HepG2 (cell line): ENCODE results near the gene FIBCD1. TPM values are rescaled to one million over a fixed set of nuclear protein-coding genes. Genes with fewer than 3 reads are reported as not detected.

ENCODE experiments used
- ATAC-seq: fragments of 200-7000 bp; cut with Tn5 transposase; 3 replicates; pipeline ENCODE4 v1.9.1; 2020; ENCODE audit warnings: mild to moderate bottlenecking, moderate library complexity
- BruUV-seq: library from RNA; stranded (reverse); fragments of 400-500 nt; replicated peaks from 2 replicates; lab custom pipeline; 2021; lab: Mats Ljungman, UMichigan
- CTCF ChIA-PET: fragments of 300-600 bp; formaldehyde crosslinking; extraction: SDS; loops from one replicate; lab custom pipeline; 2021; ENCODE audit warnings: low total read pairs, inconsistent platforms, low intra/inter-chr PET ratio; lab: Yijun Ruan, JAX
- POLR2A ChIA-PET: fragments of 350-600 bp; sonication (Branson Sonifier 250); formaldehyde crosslinking; loops from one replicate; lab custom pipeline; 2020; ENCODE audit warnings: antibody characterized with exemption, inconsistent platforms; lab: Yijun Ruan, JAX
- DNase-seq: peaks from one replicate; pipeline ENCODE4 v3.0.0-alpha.2; 2015; ENCODE audit warnings: low spot score
- FAIRE-seq: peaks from 3 replicates; lab custom pipeline; 2011; peaks lifted over from hg19 to GRCh38; lab: Jason Lieb, UNC
- H2AFZ ChIP-seq: one replicate; pipeline ENCODE4 v1.6.1; 2011; ENCODE audit warnings: low read length, inconsistent platforms
- H3K27ac ChIP-seq: fragments of 300-600 bp; 3 replicates; pipeline ENCODE4 v1.8.0; 2011; ENCODE audit warnings: mixed run types, mild to moderate bottlenecking, mixed read lengths, low read length, inconsistent platforms; ENCODE audit not compliant: insufficient read depth; ENCODE audit errors: extremely low read length
- H3K27me3 ChIP-seq, 2 experiments: fragments of 200-600 bp in 1 of 2; 2 replicates in 1 of 2; 3 replicates in 1 of 2; pipeline versions ENCODE4 v1.6.0 to v1.8.0; 2011; ENCODE audit warnings: low read length in 2 of 2, mild to moderate bottlenecking in 2 of 2, moderate library complexity in 2 of 2, inconsistent platforms in 1 of 2; ENCODE audit not compliant: insufficient read depth in 2 of 2, control insufficient read depth in 1 of 2
- H3K36me3 ChIP-seq, 2 experiments: fragments of 200-600 bp in 1 of 2; replicated peaks in 1 of 2; 2 replicates in 1 of 2; 3 replicates in 1 of 2; pipeline versions ENCODE4 v1.5.1 to v1.8.0; 2011; ENCODE audit warnings: low read length in 2 of 2, inconsistent platforms in 1 of 2; ENCODE audit not compliant: insufficient read depth in 2 of 2, control insufficient read depth in 1 of 2
- H3K4me1 ChIP-seq: 2 replicates; pipeline ENCODE4 v1.5.1; 2012; ENCODE audit warnings: low read length, inconsistent platforms; ENCODE audit not compliant: insufficient read depth
- H3K4me2 ChIP-seq: 2 replicates; pipeline ENCODE4 v1.6.0; 2011; ENCODE audit warnings: low read depth, low read length, inconsistent platforms
- H3K4me3 ChIP-seq, 3 experiments: fragments of 200-600 bp in 1 of 3; sonication (generic), shearing (Covaris generic) in 1 of 3; replicated peaks in 1 of 3; 2 replicates each; pipeline ENCODE4 v1.5.1; 2011 to 2016; ENCODE audit warnings: low read length in 3 of 3, inconsistent platforms in 2 of 3, low read depth in 2 of 3, mild to moderate bottlenecking in 2 of 3, control low read depth in 1 of 3, mixed read lengths in 1 of 3; ENCODE audit not compliant: insufficient read depth in 1 of 3
- H3K79me2 ChIP-seq: one replicate; pipeline ENCODE4 v1.6.1; 2011; ENCODE audit warnings: low read length, inconsistent platforms; ENCODE audit not compliant: insufficient read depth
- H3K9ac ChIP-seq: 2 replicates; pipeline ENCODE4 v1.6.0; 2011; ENCODE audit warnings: mild to moderate bottlenecking, low read depth, low read length, inconsistent platforms; ENCODE audit not compliant: insufficient read depth
- H3K9me3 ChIP-seq: 2 replicates; pipeline ENCODE4 v1.5.1; 2012; ENCODE audit warnings: mild to moderate bottlenecking, low read length
- H4K20me1 ChIP-seq: 2 replicates; pipeline ENCODE4 v1.6.0; 2011; ENCODE audit warnings: inconsistent platforms, mild to moderate bottlenecking, low read length, moderate library complexity; ENCODE audit not compliant: insufficient read depth
- KDM6A ChIP-seq: IDR thresholded peaks from 2 replicates; pipeline ENCODE4 v1.6.1; 2016; ENCODE audit warnings: low read depth
- KLF13 ChIP-seq: sonication (generic); formaldehyde crosslinking; IDR thresholded peaks from 2 replicates; pipeline ENCODE4 v1.4.0; 2020; ENCODE audit warnings: mild to moderate bottlenecking, missing genetic modification reagents
- ZBTB42 ChIP-seq: sonication (generic); formaldehyde crosslinking; IDR thresholded peaks from 2 replicates; pipeline ENCODE4 v1.5.0; 2020; ENCODE audit warnings: mild to moderate bottlenecking, missing genetic modification reagents
- ZFP90 ChIP-seq: sonication (generic); formaldehyde crosslinking; IDR thresholded peaks from 2 replicates; pipeline ENCODE4 v1.8.0; 2022; ENCODE audit warnings: missing genetic modification reagents, mild to moderate bottlenecking, inconsistent platforms, borderline replicate concordance
- ZNF343 ChIP-seq: sonication (generic); formaldehyde crosslinking; IDR thresholded peaks from 2 replicates; pipeline ENCODE4 v1.4.0; 2020; ENCODE audit warnings: mild to moderate bottlenecking, missing genetic modification reagents
- ZNF570 ChIP-seq: sonication (generic); formaldehyde crosslinking; IDR thresholded peaks from 2 replicates; pipeline ENCODE4 v1.4.0; 2020; ENCODE audit warnings: mild to moderate bottlenecking, missing genetic modification reagents, borderline replicate concordance
- ZNF614 ChIP-seq: IDR thresholded peaks from 2 replicates; pipeline ENCODE4 v1.6.1; 2018; ENCODE audit warnings: missing biosample characterization, missing genetic modification reagents, inconsistent platforms, borderline replicate concordance
- ZNF629 ChIP-seq: sonication (generic); formaldehyde crosslinking; conservative IDR thresholded peaks from 2 replicates; pipeline ENCODE4 v1.5.0; 2020; ENCODE audit warnings: missing genetic modification reagents
- WGBS: methylation state at CpG from one replicate; pipeline ENCODE4 v1.1.6; 2017; ENCODE audit warnings: low lambda C conversion rate; 5-methylcytosine and 5-hydroxymethylcytosine counted together
- in situ Hi-C: cut with HindIII; loops from 2 replicates; pipeline ENCODE4 v1.10.0; 2017; ENCODE audit warnings: low pct_unique_long_range_greater_than_20kb; ENCODE audit not compliant: extremely low pct_ligation_motif_present
- intact Hi-C: fragments of 100-400 bp; cut with micrococcal nuclease; formaldehyde crosslinking; loops from one replicate; pipeline ENCODE4 v1.10.0; 2022; ENCODE audit not compliant: unreplicated experiment
- polyA plus RNA-seq, 8 experiments: library from polyadenylated mRNA; depleted of rRNA in 3 of 8; stranded (reverse) in 7 of 8; unstranded in 1 of 8; fragments of >200 nt; fragmentation: Illumina TruSeq in 4 of 8; extraction: Trizol in 4 of 8; gene quantifications; 2 replicates each; pipeline versions ENCODE4 v1.2.1 to v1.2.3, GENCODE V29; 2011 to 2016; ENCODE audit warnings: low read depth in 4 of 8, missing spikeins in 1 of 8, mixed read lengths in 1 of 8; ENCODE audit not compliant: insufficient read depth in 1 of 8
- total RNA-seq, 5 experiments: library from RNA; depleted of rRNA; stranded (reverse); fragments of >200 nt; fragmentation: Illumina TruSeq; extraction: Trizol; gene quantifications; 2 replicates each; pipeline ENCODE4 v1.2.3, GENCODE V29; 2016; ENCODE audit warnings: low read depth in 1 of 5

Gene FIBCD1
- total and polyA plus RNA-seq, 2 of the 13 experiments (the other 11 are each of a cell fraction or from before 2014, with no cell fraction given) = 0.55 to 0.89 TPM

DNA sequence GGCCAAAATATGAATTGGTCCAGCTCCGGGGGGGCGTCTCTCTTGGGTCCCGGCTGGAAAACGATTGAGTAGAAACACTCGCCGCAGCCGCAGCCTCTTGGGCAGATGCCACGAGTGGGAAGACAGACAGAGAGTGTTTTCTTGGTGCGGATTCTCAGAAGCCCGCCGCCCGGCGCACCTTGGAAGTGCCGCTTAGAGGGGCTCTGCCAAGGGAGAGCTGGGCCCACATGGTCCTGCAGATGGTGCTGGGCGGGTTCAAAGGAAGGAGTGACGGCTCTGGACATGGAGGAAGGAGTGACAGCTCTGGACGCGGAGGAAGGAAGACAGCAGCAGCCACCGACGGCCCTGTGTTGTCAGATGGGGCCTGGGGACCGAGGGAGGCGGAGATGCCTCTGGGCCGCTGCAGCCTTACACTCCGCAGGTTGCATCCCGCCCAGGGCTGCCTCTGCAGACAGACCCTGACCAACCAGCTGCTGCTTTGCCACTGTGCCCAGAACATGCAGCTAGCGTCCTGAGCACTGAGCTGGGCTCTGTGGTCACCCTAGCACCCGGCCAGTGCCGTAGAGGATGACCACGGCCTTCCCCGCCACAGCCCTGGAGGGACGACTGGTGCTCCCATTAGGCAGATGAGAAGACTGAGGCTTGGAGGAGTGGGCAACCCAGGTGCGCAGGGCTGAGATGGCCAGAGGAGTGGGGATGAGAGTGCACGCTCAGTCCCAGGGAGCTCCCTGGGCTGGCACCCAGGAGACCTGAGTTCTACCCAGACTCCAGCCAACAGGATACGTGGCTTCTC lies 21.7 kb downstream of the FIBCD1 start:
- Histone ChIP-seq H3K79me2 (no peaks in the 10 kb centered on the region), H3K9ac (no peak overlapping the region), H3K36me3 (no peaks in the 10 kb centered on the region), H4K20me1 (no peaks in the 10 kb centered on the region), H3K27ac (no peak overlapping the region), H2AFZ (no peak overlapping the region), H3K9me3 (no peaks in the 10 kb centered on the region), H3K4me3 (no peak overlapping the region), H3K4me2 (no peak overlapping the region), H3K4me1 (peaks cover 9% of the 10 kb centered on the region; the same call in 1 of the 2 replicates), H3K27me3 (peaks cover 43 to 99% of the 10 kb centered on the region in 2 experiments)
- BruUV-seq = no TSS peak
- intact Hi-C loops = no loop called here
- in situ Hi-C loops = no loop called here
- CTCF ChIA-PET = no interaction called here
- ATAC-seq (no peak), FAIRE-seq (no peak), DNase-seq (no peak)
- POLR2A ChIA-PET = no interaction called here
- 29% methylated on average over 13 of the region's 34 CpGs for WGBS
- no peak for TF ChIP-seq KLF13 (CRISPR knock-in tag)
- peak; percentile 72 for TF ChIP-seq ZNF629
- no peak for TF ChIP-seq ZNF614 (CRISPR knock-in tag)
- TF ChIP-seq ZFP90 = no peak
- TF ChIP-seq ZNF343 (CRISPR knock-in tag) = no peak
- no peak for TF ChIP-seq ZNF570 (CRISPR knock-in tag)

DNA sequence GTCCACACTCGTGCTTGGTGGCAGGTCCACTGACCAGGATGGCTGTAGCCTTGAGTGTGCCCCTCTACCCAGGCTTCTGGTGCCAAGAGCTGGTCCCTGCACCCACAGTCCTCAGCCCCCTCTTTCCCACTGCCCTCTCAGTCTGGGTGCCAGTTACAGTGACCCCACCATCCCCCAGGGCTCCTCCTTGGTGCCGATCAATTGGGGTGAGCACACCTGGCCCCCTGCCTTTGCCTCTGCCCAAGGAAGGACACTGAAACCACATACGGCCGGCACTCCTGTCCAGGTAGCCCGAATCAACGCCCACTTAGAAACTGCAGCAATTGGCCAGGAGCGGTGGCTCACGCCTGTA lies 24.0 kb downstream of the FIBCD1 start:
- WGBS = 46% methylated on average over 7 of the region's 8 CpGs
- Histone ChIP-seq H2AFZ (no peak overlapping the region), H3K4me3 (no peak overlapping the region), H4K20me1 (no peaks in the 10 kb centered on the region), H3K27me3 (peaks cover 33 to 90% of the 10 kb centered on the region in 2 experiments), H3K9me3 (no peaks in the 10 kb centered on the region), H3K9ac (no peak overlapping the region), H3K79me2 (no peaks in the 10 kb centered on the region), H3K27ac (no peak overlapping the region), H3K4me1 (no peaks in the 10 kb centered on the region), H3K36me3 (no peaks in the 10 kb centered on the region), H3K4me2 (no peak overlapping the region)
- ATAC-seq (no peak; the same call in 2 of the 3 replicates), FAIRE-seq (no peak), DNase-seq (no peak)
- CTCF ChIA-PET = no interaction called here
- TF ChIP-seq ZBTB42 (CRISPR knock-in tag) (no peak), KDM6A (no peak)
- in situ Hi-C loops = no loop called here
- intact Hi-C loops = no loop called here
- BruUV-seq = no TSS peak
- POLR2A ChIA-PET = no interaction called here
